GM18951 (cell line): ENCODE data around the gene ZNF28.
"Not testable (repeated sequence)": the region's sequence is repeated elsewhere in the genome, so short reads cannot be mapped to it uniquely, and the experiment has no call there.

Experiments used
- POLR2A ChIP-seq: IDR thresholded peaks from 4 replicates; pipeline ENCODE4 v1.6.1; 2011; ENCODE audit warnings: mild to moderate bottlenecking; ENCODE audit not compliant: insufficient read length, insufficient read depth; ENCODE audit errors: extremely low read depth
- in situ Hi-C: fragments of 300-500 bp; cut with MboI; formaldehyde crosslinking; loops from one replicate; pipeline ENCODE4 v1.12.0; 2022; ENCODE audit warnings: low sequenced_read_pairs, mixed read lengths, inconsistent platforms; ENCODE audit not compliant: unreplicated experiment

Gene ZNF28

GRCh38 chr19:52789440-52789839 is 32.0 kb downstream of the ZNF28 start:
- TF ChIP-seq POLR2A: no peak
- in situ Hi-C loops: no loop called here

GRCh38 chr19:52786464-52787354 is 34.7 kb downstream of the ZNF28 start, which contains the start of gene ZNF600:
ZNF600 (minus strand) TSS chr19:52786791; CDS start chr19:52778888, 7,903 bp downstream.
- in situ Hi-C loops: not testable (repeated sequence)
- peak; percentile 66 for TF ChIP-seq POLR2A

- no peak for TF ChIP-seq POLR2A
- in situ Hi-C loops: no loop called here
These were observed 35.4 kb downstream of the ZNF28 start for GRCh38 chr19:52786078-52786463.

GRCh38 chr19:52785506-52785905 is 35.9 kb downstream of the ZNF28 start:
- TF ChIP-seq POLR2A: no peak
- in situ Hi-C loops: no loop called here

GRCh38 chr19:52782864-52783263 is 38.6 kb downstream of the ZNF28 start:
- in situ Hi-C loops: not testable (repeated sequence)

GRCh38 chr19:52778811-52779210 is 42.6 kb downstream of the ZNF28 start:
- no peak for TF ChIP-seq POLR2A
- in situ Hi-C loops: no loop called here

- in situ Hi-C loops: not testable (repeated sequence)
These were observed 65.0 kb downstream of the ZNF28 start for GRCh38 chr19:52756447-52756846.

GRCh38 chr19:52749780-52750179 is 71.7 kb downstream of the ZNF28 start:
- in situ Hi-C loops: no loop called here
- no peak for TF ChIP-seq POLR2A

GRCh38 chr19:52748336-52748950 is 73.0 kb downstream of the ZNF28 start:
- no peak for TF ChIP-seq POLR2A
- in situ Hi-C loops: no loop called here
